Smooth muscle cell (in vitro differentiated cells): ENCODE measurements around the gene SNX8. TPM values are rescaled to one million over a fixed set of nuclear protein-coding genes. Genes with fewer than 3 reads are reported as not detected.

Experiments
- DNase-seq: peaks from one replicate; lab custom pipeline; 2025; ENCODE audit not compliant: unreplicated experiment; lab: John Stamatoyannopoulos, UW
- H2AFZ ChIP-seq: fragments of 200-600 bp; sonication (generic); 2 replicates; pipeline ENCODE4 v1.6.0; 2016; ENCODE audit warnings: antibody characterized with exemption, low read depth, mild to moderate bottlenecking
- H3F3A ChIP-seq: fragments of 200-600 bp; sonication (generic); 2 replicates; pipeline ENCODE4 v1.6.0; 2017; ENCODE audit warnings: antibody characterized with exemption, low read depth
- H3K27ac ChIP-seq: fragments of 200-600 bp; sonication (generic); 2 replicates; pipeline ENCODE4 v1.5.1; 2016; ENCODE audit warnings: low read depth, mild to moderate bottlenecking
- H3K27me3 ChIP-seq: fragments of 200-600 bp; sonication (generic); 2 replicates; pipeline ENCODE4 v1.6.1; 2016; ENCODE audit warnings: low read depth, mild to moderate bottlenecking
- H3K36me3 ChIP-seq: fragments of 200-600 bp; sonication (generic); 2 replicates; pipeline ENCODE4 v1.5.1; 2016; ENCODE audit warnings: low read depth
- H3K4me1 ChIP-seq: fragments of 200-600 bp; sonication (generic); 2 replicates; pipeline ENCODE4 v1.5.1; 2016; ENCODE audit warnings: low read depth
- H3K4me2 ChIP-seq: fragments of 200-600 bp; sonication (generic); 2 replicates; pipeline ENCODE4 v1.6.0; 2016; ENCODE audit warnings: mild to moderate bottlenecking
- H3K4me3 ChIP-seq: fragments of 200-600 bp; sonication (generic); 2 replicates; pipeline ENCODE4 v1.5.1; 2016; ENCODE audit warnings: mild to moderate bottlenecking
- H3K79me2 ChIP-seq: fragments of 200-600 bp; sonication (generic); 2 replicates; pipeline ENCODE4 v1.6.0; 2016; ENCODE audit warnings: low read depth, mild to moderate bottlenecking
- H3K9ac ChIP-seq: fragments of 200-600 bp; sonication (generic); 2 replicates; pipeline ENCODE4 v1.6.0; 2016; ENCODE audit warnings: low read depth
- H3K9me3 ChIP-seq: fragments of 200-600 bp; sonication (generic); replicated peaks from 2 replicates; pipeline ENCODE4 v1.5.1; 2016; ENCODE audit warnings: low read depth
- H4K20me1 ChIP-seq: fragments of 200-600 bp; sonication (generic); 2 replicates; pipeline ENCODE4 v1.6.0; 2016; ENCODE audit warnings: low read depth
- CTCF ChIP-seq: fragments of 200-600 bp; sonication (generic); IDR thresholded peaks from 2 replicates; pipeline ENCODE4 v1.5.1; 2017; ENCODE audit warnings: borderline replicate concordance, mild to moderate bottlenecking, antibody characterized with exemption; ENCODE audit not compliant: insufficient read depth, poor library complexity, severe bottlenecking
- WGBS: methylation state at CpG from one replicate; pipeline ENCODE4 v1.1.7; 2016; ENCODE audit warnings: low lambda C conversion rate; 5-methylcytosine and 5-hydroxymethylcytosine counted together
- polyA plus RNA-seq: library from polyadenylated mRNA; unstranded; fragments of >200 nt; fragmentation: Nextera tagmentation; extraction: Ambion mirVana; gene quantifications from 2 replicates; pipeline ENCODE4 v1.2.1, GENCODE V29; 2016
- total RNA-seq: library from RNA; depleted of rRNA; stranded (reverse); fragments of >200 nt; gene quantifications from 2 replicates; pipeline ENCODE4 v1.2.3, GENCODE V29; 2014

SNX8 gene
- total and polyA plus RNA-seq, 2 experiments from 2014 or later = 46.9 to 49.9 TPM

- Histone ChIP-seq H3K79me2 (no peaks in the 10 kb centered on the region), H3K4me3 (no peak overlapping the region), H4K20me1 (peaks cover 18% of the 10 kb centered on the region), H3F3A (no peaks in the 10 kb centered on the region), H2AFZ (no peak overlapping the region), H3K4me1 (no peaks in the 10 kb centered on the region), H3K9ac (no peak overlapping the region), H3K36me3 (no peaks in the 10 kb centered on the region), H3K9me3 (no peaks in the 10 kb centered on the region), H3K4me2 (no peak overlapping the region), H3K27me3 (no peaks in the 10 kb centered on the region), H3K27ac (no peak overlapping the region)
- no peak for TF ChIP-seq CTCF
- DNase-seq = no peak
- WGBS = 95% methylated on average over 11 of the region's 11 CpGs
Measured at GRCh38 chr7:2204446-2204845, 109.8 kb downstream of the SNX8 start.

- peaks cover 13% of the 10 kb centered on the region for H4K20me1 ChIP-seq
- no peaks in the 10 kb centered on the region for H3K79me2 ChIP-seq
- no peaks in the 10 kb centered on the region for H3K9me3 ChIP-seq
- 67% methylated on average over 13 of the region's 13 CpGs for WGBS
- no peak overlapping the region for H3K4me3 ChIP-seq
- no peak for TF ChIP-seq CTCF
- H3K36me3 ChIP-seq = no peaks in the 10 kb centered on the region
- no peak for DNase-seq
- no peaks in the 10 kb centered on the region for H3K4me1 ChIP-seq
- H3K4me2 ChIP-seq = no peak overlapping the region
- no peaks in the 10 kb centered on the region for H3K27me3 ChIP-seq
- H2AFZ ChIP-seq = no peak overlapping the region
- H3K27ac ChIP-seq = no peak overlapping the region
- no peaks in the 10 kb centered on the region for H3F3A ChIP-seq
- no peak overlapping the region for H3K9ac ChIP-seq
Measured at GRCh38 chr7:2203766-2204300, 110.4 kb downstream of the SNX8 start.

- Histone ChIP-seq H2AFZ (no peak overlapping the region), H3K79me2 (no peaks in the 10 kb centered on the region), H3K9me3 (no peaks in the 10 kb centered on the region), H3K4me3 (no peak overlapping the region), H3F3A (no peaks in the 10 kb centered on the region), H3K36me3 (no peaks in the 10 kb centered on the region), H3K4me2 (no peak overlapping the region), H3K4me1 (no peaks in the 10 kb centered on the region), H3K9ac (no peak overlapping the region), H3K27ac (no peak overlapping the region), H4K20me1 (peaks cover 7% of the 10 kb centered on the region), H3K27me3 (no peaks in the 10 kb centered on the region)
- no peak for TF ChIP-seq CTCF
- 94% methylated on average over 17 of the region's 20 CpGs for WGBS
- DNase-seq = no peak
Measured at GRCh38 chr7:2202901-2203765, 111.1 kb downstream of the SNX8 start.
